ENCODE results near the gene PDE3A.

The PDE3A gene

GRCh38 chr12:20616093-20616492 is 247.8 kb downstream of the PDE3A start:
- no peak overlapping the region for H3K4me3 ChIP-seq (ENCODE audit: low read depth, low read length)
- no peak for DNase-seq (ENCODE audit: low read depth)
- no peak for TF ChIP-seq CTCF (IDR thresholded peaks at IDR 0.05; ENCODE audit: control insufficient read depth, extremely low read depth, insufficient read depth)

- DNase-seq (ENCODE audit: low read depth): no peak
- H3K4me3 ChIP-seq (ENCODE audit: low read depth, low read length): no peak overlapping the region
- TF ChIP-seq CTCF (IDR thresholded peaks at IDR 0.05; ENCODE audit: control insufficient read depth, extremely low read depth, insufficient read depth): no peak
Measured at GRCh38 chr12:20620261-20620660, 251.9 kb downstream of the PDE3A start.

- no peak for DNase-seq (ENCODE audit: low read depth)
- peak; percentile 42 for TF ChIP-seq CTCF (IDR thresholded peaks at IDR 0.05; ENCODE audit: control insufficient read depth, extremely low read depth, insufficient read depth)
- no peak overlapping the region for H3K4me3 ChIP-seq (ENCODE audit: low read depth, low read length)
Measured at GRCh38 chr12:20624718-20625117, 256.4 kb downstream of the PDE3A start.

GRCh38 chr12:20625531-20625930 is 257.2 kb downstream of the PDE3A start:
- H3K4me3 ChIP-seq (ENCODE audit: low read depth, low read length): no peak overlapping the region
- no peak for DNase-seq (ENCODE audit: low read depth)
- no peak for TF ChIP-seq CTCF (IDR thresholded peaks at IDR 0.05; ENCODE audit: control insufficient read depth, extremely low read depth, insufficient read depth)

- no peak overlapping the region for H3K4me3 ChIP-seq (ENCODE audit: low read depth, low read length)
- no peak for DNase-seq (ENCODE audit: low read depth)
- TF ChIP-seq CTCF (IDR thresholded peaks at IDR 0.05; ENCODE audit: control insufficient read depth, extremely low read depth, insufficient read depth): no peak
Measured at GRCh38 chr12:20627001-20627588, 258.8 kb downstream of the PDE3A start.

GRCh38 chr12:20628226-20628787 is 260.0 kb downstream of the PDE3A start:
- no peak for TF ChIP-seq CTCF (IDR thresholded peaks at IDR 0.05; ENCODE audit: control insufficient read depth, extremely low read depth, insufficient read depth)
- DNase-seq (ENCODE audit: low read depth): no peak
- no peak overlapping the region for H3K4me3 ChIP-seq (ENCODE audit: low read depth, low read length)

GRCh38 chr12:20628999-20629398 is 260.7 kb downstream of the PDE3A start:
- no peak for DNase-seq (ENCODE audit: low read depth)
- no peak for TF ChIP-seq CTCF (IDR thresholded peaks at IDR 0.05; ENCODE audit: control insufficient read depth, extremely low read depth, insufficient read depth)
- H3K4me3 ChIP-seq (ENCODE audit: low read depth, low read length): no peak overlapping the region
